Loucy (cell line): ENCODE measurements around the gene PTBP1.

Experiments used
- H2AFZ ChIP-seq: fragments of 200-600 bp; sonication (generic); 2 replicates; pipeline ENCODE4 v1.6.0; 2016; ENCODE audit warnings: antibody characterized with exemption, mild to moderate bottlenecking, low read length, moderate library complexity
- H3F3A ChIP-seq: fragments of 200-600 bp; 2 replicates; pipeline ENCODE4 v1.6.0; 2016; ENCODE audit warnings: antibody characterized with exemption, low read depth, mild to moderate bottlenecking
- H3K27me3 ChIP-seq: fragments of 200-600 bp; sonication (generic); 2 replicates; pipeline ENCODE4 v1.6.1; 2014; ENCODE audit warnings: low read length, mild to moderate bottlenecking; ENCODE audit not compliant: insufficient read depth, poor library complexity, severe bottlenecking
- H3K36me3 ChIP-seq: fragments of 200-600 bp; sonication (generic); 2 replicates; pipeline ENCODE4 v1.6.1; 2016; ENCODE audit warnings: low read length; ENCODE audit not compliant: insufficient read depth
- H3K4me1 ChIP-seq: fragments of 200-600 bp; sonication (generic); 2 replicates; pipeline ENCODE4 v1.5.1; 2014; ENCODE audit warnings: low read length, mild to moderate bottlenecking; ENCODE audit not compliant: insufficient read depth, poor library complexity, severe bottlenecking
- H3K4me2 ChIP-seq: fragments of 200-600 bp; sonication (generic); 2 replicates; pipeline ENCODE4 v1.6.0; 2014; ENCODE audit warnings: antibody characterized with exemption, low read length, low read depth, mild to moderate bottlenecking; ENCODE audit not compliant: poor library complexity, severe bottlenecking
- H3K4me3 ChIP-seq: fragments of 200-600 bp; sonication (generic); 2 replicates; pipeline ENCODE4 v1.5.1; 2014; ENCODE audit warnings: low read length, mild to moderate bottlenecking, mixed read lengths; ENCODE audit not compliant: poor library complexity, severe bottlenecking
- H3K79me2 ChIP-seq: fragments of 200-600 bp; sonication (generic); 2 replicates; pipeline ENCODE4 v1.6.1; 2014; ENCODE audit warnings: low read length; ENCODE audit not compliant: insufficient read depth
- H3K9ac ChIP-seq: fragments of 200-600 bp; sonication (generic); 2 replicates; pipeline ENCODE4 v1.6.0; 2014; ENCODE audit warnings: mild to moderate bottlenecking, low read depth, low read length, moderate library complexity; ENCODE audit not compliant: poor library complexity, severe bottlenecking
- H3K9me2 ChIP-seq: fragments of 200-600 bp; sonication (generic); replicated peaks from 2 replicates; pipeline ENCODE4 v1.6.1; 2016; ENCODE audit warnings: low read depth, low read length, mixed read lengths
- H3K9me3 ChIP-seq: fragments of 200-600 bp; sonication (generic); 2 replicates; pipeline ENCODE4 v1.6.1; 2014; ENCODE audit warnings: mild to moderate bottlenecking, antibody characterized with exemption, low read length, low read depth; ENCODE audit not compliant: insufficient read depth
- H4K20me1 ChIP-seq: fragments of 200-600 bp; sonication (generic); 2 replicates; pipeline ENCODE4 v1.6.0; 2014; ENCODE audit warnings: antibody characterized with exemption, low read length, mild to moderate bottlenecking; ENCODE audit not compliant: insufficient read depth, poor library complexity, severe bottlenecking
- EZH2phosphoT487 ChIP-seq: fragments of 200-600 bp; IDR thresholded peaks from 2 replicates; pipeline ENCODE4 v1.6.1; 2018; ENCODE audit warnings: antibody characterized with exemption, mild to moderate bottlenecking, moderate library complexity, borderline replicate concordance
- TF ChIP-seq, protein P1 (sequence below): fragments of 200-600 bp; sonication (generic); conservative IDR thresholded peaks from 2 replicates; pipeline ENCODE4 v1.5.1; 2014; ENCODE audit warnings: mild to moderate bottlenecking, antibody characterized with exemption, low read length

PTBP1 gene

DNA sequence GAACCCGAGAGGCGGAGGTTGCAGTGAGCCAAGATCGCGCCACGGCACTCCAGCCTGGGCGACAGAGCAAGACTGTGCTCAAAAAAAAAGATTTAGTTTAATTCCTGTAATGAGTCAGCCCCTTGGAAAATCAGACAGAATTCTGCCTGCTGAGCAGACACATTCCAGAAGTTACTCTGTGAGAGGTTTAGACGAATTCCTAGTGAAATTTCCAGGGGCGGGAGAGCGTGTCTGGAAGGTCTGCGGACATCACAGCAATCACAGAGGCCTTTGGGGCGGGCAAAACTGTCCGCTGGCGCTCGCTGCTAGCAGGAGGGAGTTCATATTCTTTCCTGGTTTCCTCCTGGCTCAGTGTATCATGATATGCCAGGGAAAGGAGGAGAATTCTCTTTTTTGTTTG is 28.8 kb upstream of the PTBP1 start:
- no peak for TF ChIP-seq EZH2phosphoT487
- TF ChIP-seq, protein P1, sequence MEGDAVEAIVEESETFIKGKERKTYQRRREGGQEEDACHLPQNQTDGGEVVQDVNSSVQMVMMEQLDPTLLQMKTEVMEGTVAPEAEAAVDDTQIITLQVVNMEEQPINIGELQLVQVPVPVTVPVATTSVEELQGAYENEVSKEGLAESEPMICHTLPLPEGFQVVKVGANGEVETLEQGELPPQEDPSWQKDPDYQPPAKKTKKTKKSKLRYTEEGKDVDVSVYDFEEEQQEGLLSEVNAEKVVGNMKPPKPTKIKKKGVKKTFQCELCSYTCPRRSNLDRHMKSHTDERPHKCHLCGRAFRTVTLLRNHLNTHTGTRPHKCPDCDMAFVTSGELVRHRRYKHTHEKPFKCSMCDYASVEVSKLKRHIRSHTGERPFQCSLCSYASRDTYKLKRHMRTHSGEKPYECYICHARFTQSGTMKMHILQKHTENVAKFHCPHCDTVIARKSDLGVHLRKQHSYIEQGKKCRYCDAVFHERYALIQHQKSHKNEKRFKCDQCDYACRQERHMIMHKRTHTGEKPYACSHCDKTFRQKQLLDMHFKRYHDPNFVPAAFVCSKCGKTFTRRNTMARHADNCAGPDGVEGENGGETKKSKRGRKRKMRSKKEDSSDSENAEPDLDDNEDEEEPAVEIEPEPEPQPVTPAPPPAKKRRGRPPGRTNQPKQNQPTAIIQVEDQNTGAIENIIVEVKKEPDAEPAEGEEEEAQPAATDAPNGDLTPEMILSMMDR = no peak
- no peaks in the 10 kb centered on the region for H4K20me1 ChIP-seq
- H3K9ac ChIP-seq = no peak overlapping the region
- H2AFZ ChIP-seq = no peak overlapping the region
- H3K79me2 ChIP-seq = no peaks in the 10 kb centered on the region
- no peaks in the 10 kb centered on the region for H3K27me3 ChIP-seq
- H3K9me3 ChIP-seq = no peaks in the 10 kb centered on the region
- H3K4me2 ChIP-seq = no peak overlapping the region
- H3K36me3 ChIP-seq = no peaks in the 10 kb centered on the region
- no peaks in the 10 kb centered on the region for H3K9me2 ChIP-seq
- no peaks in the 10 kb centered on the region for H3F3A ChIP-seq
- no peaks in the 10 kb centered on the region for H3K4me1 ChIP-seq
- no peak overlapping the region for H3K4me3 ChIP-seq

DNA sequence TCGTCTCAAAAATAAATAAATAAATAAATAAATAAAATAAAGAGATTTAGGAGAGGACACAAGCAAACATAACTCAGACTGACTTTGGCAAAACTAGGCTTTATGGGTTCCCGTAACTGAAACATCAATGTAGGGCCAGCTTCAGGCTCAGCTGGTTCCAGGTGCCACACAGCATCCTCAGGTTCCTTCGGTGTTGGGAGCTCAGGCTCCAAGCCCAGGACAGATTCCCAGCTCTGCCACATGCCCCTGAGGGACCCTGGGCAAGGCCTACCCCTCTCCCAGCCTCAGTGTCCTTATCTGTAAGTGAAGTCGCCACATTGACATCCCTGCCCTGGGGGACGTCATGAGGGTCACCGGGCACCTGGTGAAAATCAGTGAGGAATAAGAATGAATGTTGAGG is 27.6 kb upstream of the PTBP1 start:
- Histone ChIP-seq H3F3A (no peaks in the 10 kb centered on the region), H3K4me3 (no peak overlapping the region), H4K20me1 (no peaks in the 10 kb centered on the region), H2AFZ (no peak overlapping the region), H3K4me1 (no peaks in the 10 kb centered on the region), H3K4me2 (no peak overlapping the region), H3K9ac (no peak overlapping the region), H3K27me3 (no peaks in the 10 kb centered on the region), H3K9me3 (no peaks in the 10 kb centered on the region), H3K36me3 (no peaks in the 10 kb centered on the region), H3K9me2 (no peaks in the 10 kb centered on the region), H3K79me2 (no peaks in the 10 kb centered on the region)
- no peak for TF ChIP-seq EZH2phosphoT487

DNA sequence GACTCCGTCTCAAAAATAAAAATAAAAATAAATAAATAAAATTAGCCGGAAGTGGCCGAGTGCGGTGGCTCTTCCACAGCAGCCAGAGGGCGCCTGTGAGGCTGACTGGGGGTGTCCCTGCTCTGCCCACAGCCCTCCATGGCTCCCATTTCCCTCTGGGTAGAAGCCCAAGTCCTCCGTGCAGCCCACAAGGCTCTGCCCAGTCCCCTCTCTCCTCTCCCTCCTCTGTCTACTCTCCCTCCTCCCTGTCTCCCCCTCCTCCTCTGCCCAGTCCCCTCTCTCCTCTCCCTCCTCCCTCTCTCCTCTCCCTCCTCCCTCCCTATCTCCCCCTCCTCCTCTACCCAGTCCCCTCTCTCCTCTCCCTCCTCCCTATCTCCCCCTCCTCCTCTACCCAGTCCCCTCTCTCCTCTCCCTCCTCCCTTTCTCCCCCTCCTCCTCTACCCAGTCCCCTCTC is 25.9 kb upstream of the PTBP1 start:
- H3K4me3 ChIP-seq = no peak overlapping the region
- no peaks in the 10 kb centered on the region for H3K36me3 ChIP-seq
- no peaks in the 10 kb centered on the region for H3K4me1 ChIP-seq
- H2AFZ ChIP-seq = no peak overlapping the region
- no peaks in the 10 kb centered on the region for H4K20me1 ChIP-seq
- H3K27me3 ChIP-seq = no peaks in the 10 kb centered on the region
- no peak overlapping the region for H3K4me2 ChIP-seq
- no peaks in the 10 kb centered on the region for H3F3A ChIP-seq
- no peaks in the 10 kb centered on the region for H3K79me2 ChIP-seq
- TF ChIP-seq EZH2phosphoT487 = no peak
- TF ChIP-seq, protein P1 = peak; percentile 40
- no peaks in the 10 kb centered on the region for H3K9me3 ChIP-seq
- H3K9me2 ChIP-seq = no peaks in the 10 kb centered on the region
- H3K9ac ChIP-seq = no peak overlapping the region

DNA sequence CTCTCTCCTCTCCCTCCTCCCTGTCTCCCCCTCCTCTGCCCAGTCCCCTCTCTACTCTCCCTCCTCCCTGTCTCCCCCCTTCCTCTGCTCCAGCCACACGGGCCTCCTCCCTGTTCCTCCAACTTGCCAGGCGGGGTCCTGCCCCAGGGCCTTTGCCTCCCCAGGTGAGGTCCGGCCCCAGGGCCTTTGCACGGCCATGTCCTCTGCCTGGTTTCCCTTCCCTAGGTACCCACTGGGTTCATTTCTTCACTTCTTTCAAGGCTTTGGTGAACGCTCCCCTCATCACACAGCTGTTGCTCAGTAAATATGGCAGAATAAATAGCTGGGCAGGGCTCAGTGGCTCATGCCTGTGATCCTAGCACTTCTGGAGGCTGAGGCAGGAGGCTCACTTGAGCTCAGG is 25.2 kb upstream of the PTBP1 start:
- Histone ChIP-seq H3F3A (no peaks in the 10 kb centered on the region), H3K9me3 (no peaks in the 10 kb centered on the region), H3K36me3 (no peaks in the 10 kb centered on the region), H3K27me3 (no peaks in the 10 kb centered on the region), H3K4me1 (no peaks in the 10 kb centered on the region), H3K79me2 (no peaks in the 10 kb centered on the region), H3K4me3 (no peak overlapping the region), H3K9ac (no peak overlapping the region), H3K9me2 (no peaks in the 10 kb centered on the region), H3K4me2 (no peak overlapping the region), H2AFZ (no peak overlapping the region), H4K20me1 (no peaks in the 10 kb centered on the region)
- no peak for TF ChIP-seq EZH2phosphoT487
- TF ChIP-seq, protein P1 = no peak
